ENCODE measurements around the gene HNRNPA3. TPM values are rescaled to one million over a fixed set of nuclear protein-coding genes. Genes with fewer than 3 reads are reported as not detected.
A peak's percentile ranks its signal among the peaks of the same experiment; 100 is the strongest.
"Not testable (repeated sequence)": the region's sequence is repeated elsewhere in the genome, so short reads cannot be mapped to it uniquely, and the experiment has no call there.

The HNRNPA3 gene
- total RNA-seq, 1 experiment from 2014 or later = 24.1 TPM

- in situ Hi-C loops (cut with HindIII; ENCODE audit: low pct_unique_long_range_greater_than_20kb, low sequenced_read_pairs) = no loop called here
- no peak for DNase-seq (ENCODE audit: low read depth)
These were observed 8.9 kb downstream of the HNRNPA3 start for GRCh38 chr2:177221534-177221933.

- in situ Hi-C loops (cut with HindIII; ENCODE audit: low pct_unique_long_range_greater_than_20kb, low sequenced_read_pairs) = no loop called here
- DNase-seq (ENCODE audit: low read depth) = no peak
These were observed 9.4 kb downstream of the HNRNPA3 start for GRCh38 chr2:177221970-177222369.

GRCh38 chr2:177223436-177223835 is 10.8 kb downstream of the HNRNPA3 start:
- DNase-seq (ENCODE audit: low read depth); in situ Hi-C loops (cut with HindIII; ENCODE audit: low pct_unique_long_range_greater_than_20kb, low sequenced_read_pairs): not testable (repeated sequence)

GRCh38 chr2:177225965-177226360 is 13.4 kb downstream of the HNRNPA3 start:
- DNase-seq (ENCODE audit: low read depth) = no peak
- in situ Hi-C loops (cut with HindIII; ENCODE audit: low pct_unique_long_range_greater_than_20kb, low sequenced_read_pairs) = no loop called here

- DNase-seq (ENCODE audit: low read depth) = no peak
- in situ Hi-C loops (cut with HindIII; ENCODE audit: low pct_unique_long_range_greater_than_20kb, low sequenced_read_pairs) = no loop called here
These were observed 17.0 kb downstream of the HNRNPA3 start for GRCh38 chr2:177229442-177230242.

GRCh38 chr2:177231270-177231669 is 18.7 kb downstream of the HNRNPA3 start:
- no peak for DNase-seq (ENCODE audit: low read depth)
- in situ Hi-C loops (cut with HindIII; ENCODE audit: low pct_unique_long_range_greater_than_20kb, low sequenced_read_pairs) = no loop called here

GRCh38 chr2:177232098-177232704 is 19.6 kb downstream of the HNRNPA3 start:
- no peak for DNase-seq (ENCODE audit: low read depth)
- in situ Hi-C loops (cut with HindIII; ENCODE audit: low pct_unique_long_range_greater_than_20kb, low sequenced_read_pairs) = no loop called here

- in situ Hi-C loops (cut with HindIII; ENCODE audit: low pct_unique_long_range_greater_than_20kb, low sequenced_read_pairs) = no loop called here
- DNase-seq (ENCODE audit: low read depth) = no peak
These were observed 21.7 kb downstream of the HNRNPA3 start for GRCh38 chr2:177234267-177234666.

GRCh38 chr2:177235855-177236437 is 23.4 kb downstream of the HNRNPA3 start:
- in situ Hi-C loops (cut with HindIII; ENCODE audit: low pct_unique_long_range_greater_than_20kb, low sequenced_read_pairs) = no loop called here
- DNase-seq (ENCODE audit: low read depth) = no peak

GRCh38 chr2:177237932-177238331 is 25.3 kb downstream of the HNRNPA3 start:
- in situ Hi-C loops (cut with HindIII; ENCODE audit: low pct_unique_long_range_greater_than_20kb, low sequenced_read_pairs) = no loop called here
- DNase-seq (ENCODE audit: low read depth) = no peak

- DNase-seq (ENCODE audit: low read depth) = no peak
- in situ Hi-C loops (cut with HindIII; ENCODE audit: low pct_unique_long_range_greater_than_20kb, low sequenced_read_pairs) = no loop called here
These were observed 26.5 kb downstream of the HNRNPA3 start for GRCh38 chr2:177239053-177239452.

GRCh38 chr2:177239932-177240630 is 27.5 kb downstream of the HNRNPA3 start:
- in situ Hi-C loops (cut with HindIII; ENCODE audit: low pct_unique_long_range_greater_than_20kb, low sequenced_read_pairs) = no loop called here
- peak; percentile 65 for DNase-seq (ENCODE audit: low read depth)

GRCh38 chr2:177241711-177242120 is 29.1 kb downstream of the HNRNPA3 start:
- DNase-seq (ENCODE audit: low read depth) = no peak
- in situ Hi-C loops (cut with HindIII; ENCODE audit: low pct_unique_long_range_greater_than_20kb, low sequenced_read_pairs) = no loop called here

GRCh38 chr2:177242121-177242987 is 29.8 kb downstream of the HNRNPA3 start:
- in situ Hi-C loops (cut with HindIII; ENCODE audit: low pct_unique_long_range_greater_than_20kb, low sequenced_read_pairs) = no loop called here
- peak; percentile 79 for DNase-seq (ENCODE audit: low read depth)

GRCh38 chr2:177243073-177243472 is 30.5 kb downstream of the HNRNPA3 start:
- in situ Hi-C loops (cut with HindIII; ENCODE audit: low pct_unique_long_range_greater_than_20kb, low sequenced_read_pairs) = no loop called here
- no peak for DNase-seq (ENCODE audit: low read depth)

- in situ Hi-C loops (cut with HindIII; ENCODE audit: low pct_unique_long_range_greater_than_20kb, low sequenced_read_pairs) = no loop called here
- DNase-seq (ENCODE audit: low read depth) = peak; percentile 48
These were observed 30.9 kb downstream of the HNRNPA3 start for GRCh38 chr2:177243476-177243875.

GRCh38 chr2:177244244-177244771 is 31.7 kb downstream of the HNRNPA3 start:
- in situ Hi-C loops (cut with HindIII; ENCODE audit: low pct_unique_long_range_greater_than_20kb, low sequenced_read_pairs) = no loop called here
- DNase-seq (ENCODE audit: low read depth) = no peak

- peak; percentile 89 for DNase-seq (ENCODE audit: low read depth)
- in situ Hi-C loops (cut with HindIII; ENCODE audit: low pct_unique_long_range_greater_than_20kb, low sequenced_read_pairs) = no loop called here
These were observed 32.4 kb downstream of the HNRNPA3 start for GRCh38 chr2:177245010-177245422.
